Loucy (cell line): ENCODE data around the gene NKAIN2.

Experiments
- EZH2phosphoT487 ChIP-seq: fragments of 200-600 bp; IDR thresholded peaks from 2 replicates; pipeline ENCODE4 v1.6.1; 2018; ENCODE audit warnings: antibody characterized with exemption, mild to moderate bottlenecking, moderate library complexity, borderline replicate concordance
- TF ChIP-seq, protein P1 (sequence below): fragments of 200-600 bp; sonication (generic); conservative IDR thresholded peaks from 2 replicates; pipeline ENCODE4 v1.5.1; 2014; ENCODE audit warnings: mild to moderate bottlenecking, antibody characterized with exemption, low read length

DNA sequence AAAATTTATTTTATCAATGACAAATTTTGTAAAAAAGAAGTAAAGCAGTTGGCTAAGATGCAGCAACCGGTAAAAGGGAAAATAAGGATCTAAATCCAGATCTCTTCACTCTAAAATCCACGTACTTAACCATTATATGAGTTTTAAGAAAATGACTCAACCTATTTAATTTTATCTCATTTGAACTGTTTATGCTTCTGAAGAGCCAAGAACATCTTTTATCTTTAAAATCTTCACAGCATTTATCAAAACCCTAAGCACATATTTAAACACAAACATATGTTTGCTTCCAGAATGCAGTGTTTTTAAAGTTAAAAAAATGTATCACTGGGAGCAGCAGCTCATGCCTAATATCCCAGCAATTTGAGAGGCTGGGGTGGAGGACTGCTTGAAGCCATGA lies 339.2 kb downstream of the NKAIN2 start:
- TF ChIP-seq, protein P1, sequence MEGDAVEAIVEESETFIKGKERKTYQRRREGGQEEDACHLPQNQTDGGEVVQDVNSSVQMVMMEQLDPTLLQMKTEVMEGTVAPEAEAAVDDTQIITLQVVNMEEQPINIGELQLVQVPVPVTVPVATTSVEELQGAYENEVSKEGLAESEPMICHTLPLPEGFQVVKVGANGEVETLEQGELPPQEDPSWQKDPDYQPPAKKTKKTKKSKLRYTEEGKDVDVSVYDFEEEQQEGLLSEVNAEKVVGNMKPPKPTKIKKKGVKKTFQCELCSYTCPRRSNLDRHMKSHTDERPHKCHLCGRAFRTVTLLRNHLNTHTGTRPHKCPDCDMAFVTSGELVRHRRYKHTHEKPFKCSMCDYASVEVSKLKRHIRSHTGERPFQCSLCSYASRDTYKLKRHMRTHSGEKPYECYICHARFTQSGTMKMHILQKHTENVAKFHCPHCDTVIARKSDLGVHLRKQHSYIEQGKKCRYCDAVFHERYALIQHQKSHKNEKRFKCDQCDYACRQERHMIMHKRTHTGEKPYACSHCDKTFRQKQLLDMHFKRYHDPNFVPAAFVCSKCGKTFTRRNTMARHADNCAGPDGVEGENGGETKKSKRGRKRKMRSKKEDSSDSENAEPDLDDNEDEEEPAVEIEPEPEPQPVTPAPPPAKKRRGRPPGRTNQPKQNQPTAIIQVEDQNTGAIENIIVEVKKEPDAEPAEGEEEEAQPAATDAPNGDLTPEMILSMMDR = no peak
- no peak for TF ChIP-seq EZH2phosphoT487
